ENCODE data around the gene TNIP2. TPM values are rescaled to one million over a fixed set of nuclear protein-coding genes. Genes with fewer than 3 reads are reported as not detected.
A peak's percentile ranks its signal among the peaks of the same experiment; 100 is the strongest.

The TNIP2 gene
- total and polyA plus RNA-seq, 2 of the 13 experiments (the other 11 are each of a cell fraction or from before 2014, with no cell fraction given) = 25.6 to 38.0 TPM

DNA sequence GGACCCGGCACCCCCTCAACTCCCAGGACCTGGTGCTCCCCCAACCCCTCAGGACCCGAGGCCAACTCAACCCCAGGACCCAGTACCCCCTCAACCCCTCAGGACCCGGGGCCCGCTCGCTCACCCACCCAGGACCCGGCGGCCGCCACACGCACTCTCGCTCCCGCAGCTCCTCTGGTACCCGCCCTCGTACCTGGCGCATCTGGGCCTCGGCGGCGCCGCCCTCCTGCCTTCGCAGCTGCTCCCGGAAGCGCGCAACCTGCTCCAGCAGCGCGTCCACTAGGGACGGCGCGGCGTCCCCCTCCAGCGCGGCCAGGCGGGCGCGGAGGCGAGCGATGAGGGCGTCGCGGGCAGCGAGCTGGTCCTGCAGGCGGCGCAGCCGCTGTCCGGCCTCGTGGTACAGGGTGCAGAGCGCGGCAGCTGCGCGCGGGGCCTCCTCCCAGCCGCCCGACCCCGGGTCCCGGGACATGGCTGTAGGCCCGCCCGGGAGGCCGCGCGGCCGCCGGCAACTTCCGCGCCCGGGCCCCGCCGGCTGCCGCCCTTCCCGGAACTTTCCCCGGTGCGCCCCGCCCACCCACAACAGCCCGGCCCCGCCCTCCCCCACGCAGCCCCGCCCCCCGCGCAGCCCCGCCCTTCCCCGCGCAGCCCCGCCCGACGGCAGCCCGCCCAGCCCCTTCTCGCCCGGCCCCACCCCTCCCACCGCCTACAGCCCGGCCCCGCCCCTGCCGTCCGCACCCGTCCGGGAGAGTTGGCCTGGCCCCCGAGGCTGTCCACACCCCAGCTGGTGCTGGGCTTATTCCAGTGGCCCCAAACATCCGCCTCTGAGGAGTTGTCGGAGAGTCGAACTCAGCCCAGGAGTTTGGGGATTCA, at the start of gene TNIP2 (continued):
- TF ChIP-seq, protein P1, sequence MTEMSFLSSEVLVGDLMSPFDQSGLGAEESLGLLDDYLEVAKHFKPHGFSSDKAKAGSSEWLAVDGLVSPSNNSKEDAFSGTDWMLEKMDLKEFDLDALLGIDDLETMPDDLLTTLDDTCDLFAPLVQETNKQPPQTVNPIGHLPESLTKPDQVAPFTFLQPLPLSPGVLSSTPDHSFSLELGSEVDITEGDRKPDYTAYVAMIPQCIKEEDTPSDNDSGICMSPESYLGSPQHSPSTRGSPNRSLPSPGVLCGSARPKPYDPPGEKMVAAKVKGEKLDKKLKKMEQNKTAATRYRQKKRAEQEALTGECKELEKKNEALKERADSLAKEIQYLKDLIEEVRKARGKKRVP (CRISPR knock-in tag; IDR thresholded peaks at IDR 0.05) = no peak
- no peak for TF ChIP-seq WIZ (CRISPR knock-in tag; IDR thresholded peaks at IDR 0.05)
- TF ChIP-seq, protein P2, sequence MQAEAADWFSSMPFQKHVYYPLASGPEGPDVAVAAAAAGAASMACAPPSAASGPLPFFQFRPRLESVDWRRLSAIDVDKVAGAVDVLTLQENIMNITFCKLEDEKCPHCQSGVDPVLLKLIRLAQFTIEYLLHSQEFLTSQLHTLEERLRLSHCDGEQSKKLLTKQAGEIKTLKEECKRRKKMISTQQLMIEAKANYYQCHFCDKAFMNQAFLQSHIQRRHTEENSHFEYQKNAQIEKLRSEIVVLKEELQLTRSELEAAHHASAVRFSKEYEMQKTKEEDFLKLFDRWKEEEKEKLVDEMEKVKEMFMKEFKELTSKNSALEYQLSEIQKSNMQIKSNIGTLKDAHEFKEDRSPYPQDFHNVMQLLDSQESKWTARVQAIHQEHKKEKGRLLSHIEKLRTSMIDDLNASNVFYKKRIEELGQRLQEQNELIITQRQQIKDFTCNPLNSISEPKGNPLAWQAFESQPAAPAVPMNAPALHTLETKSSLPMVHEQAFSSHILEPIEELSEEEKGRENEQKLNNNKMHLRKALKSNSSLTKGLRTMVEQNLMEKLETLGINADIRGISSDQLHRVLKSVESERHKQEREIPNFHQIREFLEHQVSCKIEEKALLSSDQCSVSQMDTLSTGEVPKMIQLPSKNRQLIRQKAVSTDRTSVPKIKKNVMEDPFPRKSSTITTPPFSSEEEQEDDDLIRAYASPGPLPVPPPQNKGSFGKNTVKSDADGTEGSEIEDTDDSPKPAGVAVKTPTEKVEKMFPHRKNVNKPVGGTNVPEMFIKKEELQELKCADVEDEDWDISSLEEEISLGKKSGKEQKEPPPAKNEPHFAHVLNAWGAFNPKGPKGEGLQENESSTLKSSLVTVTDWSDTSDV (CRISPR knock-in tag; IDR thresholded peaks at IDR 0.05) = no peak
- peak; percentile 39; the same call in 1 of the 2 replicates for TF ChIP-seq GATAD1 (CRISPR knock-in tag; IDR thresholded peaks at IDR 0.05)
- peak; percentile 96 for TF ChIP-seq ZFY (CRISPR knock-in tag; IDR thresholded peaks at IDR 0.05)
- TF ChIP-seq NFRKB (IDR thresholded peaks at IDR 0.05) = no peak
- peak; percentile 70 for TF ChIP-seq MYC (CRISPR knock-in tag; IDR thresholded peaks at IDR 0.05; ENCODE audit: borderline replicate concordance)
- no peak for TF ChIP-seq SP2 (CRISPR knock-in tag; IDR thresholded peaks at IDR 0.05)
- TF ChIP-seq, protein P3, sequence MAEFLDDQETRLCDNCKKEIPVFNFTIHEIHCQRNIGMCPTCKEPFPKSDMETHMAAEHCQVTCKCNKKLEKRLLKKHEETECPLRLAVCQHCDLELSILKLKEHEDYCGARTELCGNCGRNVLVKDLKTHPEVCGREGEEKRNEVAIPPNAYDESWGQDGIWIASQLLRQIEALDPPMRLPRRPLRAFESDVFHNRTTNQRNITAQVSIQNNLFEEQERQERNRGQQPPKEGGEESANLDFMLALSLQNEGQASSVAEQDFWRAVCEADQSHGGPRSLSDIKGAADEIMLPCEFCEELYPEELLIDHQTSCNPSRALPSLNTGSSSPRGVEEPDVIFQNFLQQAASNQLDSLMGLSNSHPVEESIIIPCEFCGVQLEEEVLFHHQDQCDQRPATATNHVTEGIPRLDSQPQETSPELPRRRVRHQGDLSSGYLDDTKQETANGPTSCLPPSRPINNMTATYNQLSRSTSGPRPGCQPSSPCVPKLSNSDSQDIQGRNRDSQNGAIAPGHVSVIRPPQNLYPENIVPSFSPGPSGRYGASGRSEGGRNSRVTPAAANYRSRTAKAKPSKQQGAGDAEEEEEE (CRISPR knock-in tag; IDR thresholded peaks at IDR 0.05; ENCODE audit: borderline replicate concordance) = no peak
- no peak; the same call in 1 of the 2 replicates for TF ChIP-seq ZNF510 (CRISPR knock-in tag; IDR thresholded peaks at IDR 0.05; ENCODE audit: low read depth)
- TF ChIP-seq ZNF782 (CRISPR knock-in tag; IDR thresholded peaks at IDR 0.05; ENCODE audit: borderline replicate concordance) = no peak
- no peak for TF ChIP-seq ZNF264 (CRISPR knock-in tag; IDR thresholded peaks at IDR 0.05)
- TF ChIP-seq, protein P4, sequence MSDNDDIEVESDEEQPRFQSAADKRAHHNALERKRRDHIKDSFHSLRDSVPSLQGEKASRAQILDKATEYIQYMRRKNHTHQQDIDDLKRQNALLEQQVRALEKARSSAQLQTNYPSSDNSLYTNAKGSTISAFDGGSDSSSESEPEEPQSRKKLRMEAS (IDR thresholded peaks at IDR 0.05) = peak; percentile 88
- no peak for TF ChIP-seq NR3C1 (CRISPR knock-in tag; IDR thresholded peaks at IDR 0.05)
- no peak for TF ChIP-seq NFE2L1 (CRISPR knock-in tag; IDR thresholded peaks at IDR 0.05; ENCODE audit: borderline replicate concordance)
- peak; percentile 69; the same call in 1 of the 2 replicates for TF ChIP-seq ZNF547 (CRISPR knock-in tag; IDR thresholded peaks at IDR 0.05)
- no peak; the same call in 1 of the 2 replicates for TF ChIP-seq PAX8 (CRISPR knock-in tag; IDR thresholded peaks at IDR 0.05; ENCODE audit: borderline replicate concordance)
- TF ChIP-seq SMAD3 (CRISPR knock-in tag; IDR thresholded peaks at IDR 0.05) = no peak
- no peak for TF ChIP-seq EHMT2 (IDR thresholded peaks at IDR 0.05; ENCODE audit: borderline replicate concordance, low read depth, low read length)
- no peak for TF ChIP-seq TRIM24 (CRISPR knock-in tag; IDR thresholded peaks at IDR 0.05)
- 0 out of 2 replicates have a peak, but pooled peaks have one; percentile 66 for TF ChIP-seq ZNF674 (CRISPR knock-in tag; IDR thresholded peaks at IDR 0.05; ENCODE audit: low read depth)
- no peak for TF ChIP-seq PCBP1 (IDR thresholded peaks at IDR 0.05; ENCODE audit: borderline replicate concordance, low read depth, low read length)
- TF ChIP-seq, protein P5, sequence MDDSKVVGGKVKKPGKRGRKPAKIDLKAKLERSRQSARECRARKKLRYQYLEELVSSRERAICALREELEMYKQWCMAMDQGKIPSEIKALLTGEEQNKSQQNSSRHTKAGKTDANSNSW (CRISPR knock-in tag; IDR thresholded peaks at IDR 0.05; ENCODE audit: borderline replicate concordance) = no peak; the same call in 1 of the 2 replicates
- no peak for TF ChIP-seq MTA1 (CRISPR knock-in tag; IDR thresholded peaks at IDR 0.05; ENCODE audit: borderline replicate concordance)
- no peak for TF ChIP-seq ZNF121 (CRISPR knock-in tag; IDR thresholded peaks at IDR 0.05)
